Ectodermal cell (in vitro differentiated cells): ENCODE measurements around the gene SLX9.

Source experiments
- H3K27ac ChIP-seq: 2 replicates; pipeline ENCODE4 v1.7.0; 2013; ENCODE audit warnings: mild to moderate bottlenecking, low read depth, low read length; ENCODE audit not compliant: insufficient read depth, poor library complexity, severe bottlenecking
- H3K27me3 ChIP-seq: 2 replicates; pipeline ENCODE4 v1.7.0; 2013; ENCODE audit warnings: mild to moderate bottlenecking, low read length; ENCODE audit not compliant: insufficient read depth, control insufficient read depth, poor library complexity, severe bottlenecking
- H3K36me3 ChIP-seq: one replicate; pipeline ENCODE4 v1.7.0; 2013; ENCODE audit warnings: low read length; ENCODE audit not compliant: control insufficient read depth, insufficient read depth
- H3K4me1 ChIP-seq: one replicate; pipeline ENCODE4 v1.7.0; 2013; ENCODE audit warnings: low read length; ENCODE audit not compliant: control insufficient read depth, insufficient read depth
- H3K4me3 ChIP-seq: 2 replicates; pipeline ENCODE4 v1.7.0; 2013; ENCODE audit warnings: low read depth, low read length, control low read depth; ENCODE audit not compliant: insufficient read depth
- H3K9me3 ChIP-seq: 2 replicates; pipeline ENCODE4 v1.7.0; 2013; ENCODE audit warnings: mild to moderate bottlenecking, low read length, moderate library complexity; ENCODE audit not compliant: control insufficient read depth
- WGBS, 2 experiments: methylation state at CpG; one replicate each; pipeline ENCODE4 v1.1.7; 2013; ENCODE audit warnings: missing lambda C conversion rate in 2 of 2; 5-methylcytosine and 5-hydroxymethylcytosine counted together

SLX9 gene

GRCh38 chr21:44965251-44966022, 25.6 kb downstream of the SLX9 start:
- WGBS, 2 experiments = 92 to 94% methylated on average over 17 of the region's 17 CpGs
- no peak overlapping the region for H3K27ac ChIP-seq
- H3K36me3 ChIP-seq = peaks cover 10% of the 10 kb centered on the region
- H3K27me3 ChIP-seq = no peaks in the 10 kb centered on the region
- H3K4me3 ChIP-seq = no peak overlapping the region
- no peaks in the 10 kb centered on the region for H3K9me3 ChIP-seq
- no peaks in the 10 kb centered on the region for H3K4me1 ChIP-seq

GRCh38 chr21:44966135-44967081, 26.6 kb downstream of the SLX9 start:
- H3K4me1 ChIP-seq = no peaks in the 10 kb centered on the region
- WGBS, 2 experiments = 90 to 91% methylated on average over 30 of the region's 30 CpGs
- H3K4me3 ChIP-seq = no peak overlapping the region
- no peak overlapping the region for H3K27ac ChIP-seq
- H3K27me3 ChIP-seq = no peaks in the 10 kb centered on the region
- H3K9me3 ChIP-seq = no peaks in the 10 kb centered on the region
- H3K36me3 ChIP-seq = peaks cover 10% of the 10 kb centered on the region

- peaks cover 10% of the 10 kb centered on the region for H3K36me3 ChIP-seq
- H3K9me3 ChIP-seq = no peaks in the 10 kb centered on the region
- 94 to 95% methylated on average over 38 of the region's 38 CpGs for WGBS, 2 experiments
- H3K4me3 ChIP-seq = no peak overlapping the region
- no peak overlapping the region for H3K27ac ChIP-seq
- H3K4me1 ChIP-seq = no peaks in the 10 kb centered on the region
- H3K27me3 ChIP-seq = no peaks in the 10 kb centered on the region
Measured at GRCh38 chr21:44967082-44968047, 27.5 kb downstream of the SLX9 start.

GRCh38 chr21:44969066-44969670, 29.3 kb downstream of the SLX9 start:
- WGBS, 2 experiments = 90% methylated on average over 20 of the region's 20 CpGs
- no peak overlapping the region for H3K27ac ChIP-seq

GRCh38 chr21:44969931-44970755, 30.3 kb downstream of the SLX9 start:
- Histone ChIP-seq H3K27ac (no peak overlapping the region), H3K4me1 (no peaks in the 10 kb centered on the region), H3K9me3 (no peaks in the 10 kb centered on the region), H3K36me3 (peaks cover 10% of the 10 kb centered on the region), H3K4me3 (no peak overlapping the region), H3K27me3 (no peaks in the 10 kb centered on the region)
- 85 to 88% methylated on average over 24 of the region's 24 CpGs for WGBS, 2 experiments

More at GRCh38 chr21:44969066-44969670, 29.3 kb downstream of the SLX9 start:
- no peaks in the 10 kb centered on the region for H3K27me3 ChIP-seq
- no peak overlapping the region for H3K4me3 ChIP-seq
- no peaks in the 10 kb centered on the region for H3K9me3 ChIP-seq
- H3K4me1 ChIP-seq = no peaks in the 10 kb centered on the region
- peaks cover 10% of the 10 kb centered on the region for H3K36me3 ChIP-seq

GRCh38 chr21:44970766-44971671, 31.2 kb downstream of the SLX9 start:
- Histone ChIP-seq H3K36me3 (peaks cover 10% of the 10 kb centered on the region), H3K27ac (no peak overlapping the region), H3K4me1 (no peaks in the 10 kb centered on the region), H3K9me3 (no peaks in the 10 kb centered on the region), H3K27me3 (no peaks in the 10 kb centered on the region), H3K4me3 (no peak overlapping the region)
- 89% methylated on average over 36 of the region's 36 CpGs for WGBS, 2 experiments

- Histone ChIP-seq H3K4me3 (no peak overlapping the region), H3K27me3 (no peaks in the 10 kb centered on the region), H3K4me1 (no peaks in the 10 kb centered on the region), H3K27ac (no peak overlapping the region), H3K36me3 (peaks cover 10% of the 10 kb centered on the region), H3K9me3 (no peaks in the 10 kb centered on the region)
- WGBS, 2 experiments = 82 to 83% methylated on average over 10 of the region's 10 CpGs
Measured at GRCh38 chr21:44971672-44971995, 31.8 kb downstream of the SLX9 start.

- no peak overlapping the region for H3K27ac ChIP-seq
- WGBS, 2 experiments = 92 to 93% methylated on average over 19 of the region's 19 CpGs
- no peaks in the 10 kb centered on the region for H3K9me3 ChIP-seq
Measured at GRCh38 chr21:44972301-44972814, 32.5 kb downstream of the SLX9 start.

More at GRCh38 chr21:44972301-44972814, 32.5 kb downstream of the SLX9 start:
- H3K4me1 ChIP-seq = no peaks in the 10 kb centered on the region
- H3K4me3 ChIP-seq = no peak overlapping the region
- H3K27me3 ChIP-seq = no peaks in the 10 kb centered on the region
- peaks cover 5% of the 10 kb centered on the region for H3K36me3 ChIP-seq
